ENCODE results near the gene CDK17.

The CDK17 gene

GRCh38 chr12:96302687-96303310 lies 97.4 kb downstream of the CDK17 start:
- Histone ChIP-seq H3K79me2 (ENCODE audit: control insufficient read depth, insufficient read depth, low read length, unreplicated experiment) (peaks cover 46% of the 10 kb centered on the region), H3K4me3 (ENCODE audit: low read depth, low read length) (no peak overlapping the region), H3K36me3 (ENCODE audit: insufficient read depth, low read length) (peaks cover 11% of the 10 kb centered on the region), H3K27me3 (ENCODE audit: insufficient read depth, low read length) (no peaks in the 10 kb centered on the region), H3K4me1 (ENCODE audit: control insufficient read depth, insufficient read depth, low read length, unreplicated experiment) (peaks cover 4% of the 10 kb centered on the region), H3K27ac (ENCODE audit: low read depth, low read length) (no peak overlapping the region), H2AFZ (ENCODE audit: low read length, unreplicated experiment) (no peak overlapping the region)

- H2AFZ ChIP-seq (ENCODE audit: low read length, unreplicated experiment), result no peak overlapping the region
- peaks cover 42% of the 10 kb centered on the region for H3K79me2 ChIP-seq (ENCODE audit: control insufficient read depth, insufficient read depth, low read length, unreplicated experiment)
- H3K36me3 ChIP-seq (ENCODE audit: insufficient read depth, low read length), result peaks cover 21% of the 10 kb centered on the region
- peaks cover 4% of the 10 kb centered on the region for H3K4me1 ChIP-seq (ENCODE audit: control insufficient read depth, insufficient read depth, low read length, unreplicated experiment)
- no peak overlapping the region for H3K4me3 ChIP-seq (ENCODE audit: low read depth, low read length)
- H3K27me3 ChIP-seq (ENCODE audit: insufficient read depth, low read length), result no peaks in the 10 kb centered on the region
- H3K27ac ChIP-seq (ENCODE audit: low read depth, low read length), result no peak overlapping the region
Measured at GRCh38 chr12:96301732-96302131, 98.5 kb downstream of the CDK17 start.

GRCh38 chr12:96300064-96300463 lies 100.2 kb downstream of the CDK17 start:
- peaks cover 10% of the 10 kb centered on the region for H3K4me1 ChIP-seq (ENCODE audit: control insufficient read depth, insufficient read depth, low read length, unreplicated experiment)
- no peak overlapping the region for H2AFZ ChIP-seq (ENCODE audit: low read length, unreplicated experiment)
- H3K36me3 ChIP-seq (ENCODE audit: insufficient read depth, low read length), result peaks cover 19% of the 10 kb centered on the region
- H3K27ac ChIP-seq (ENCODE audit: low read depth, low read length), result no peak overlapping the region
- no peaks in the 10 kb centered on the region for H3K27me3 ChIP-seq (ENCODE audit: insufficient read depth, low read length)
- peaks cover 33% of the 10 kb centered on the region for H3K79me2 ChIP-seq (ENCODE audit: control insufficient read depth, insufficient read depth, low read length, unreplicated experiment)
- no peak overlapping the region for H3K4me3 ChIP-seq (ENCODE audit: low read depth, low read length)

- no peaks in the 10 kb centered on the region for H3K27me3 ChIP-seq (ENCODE audit: insufficient read depth, low read length)
- H3K79me2 ChIP-seq (ENCODE audit: control insufficient read depth, insufficient read depth, low read length, unreplicated experiment), result peaks cover 17% of the 10 kb centered on the region
- H3K4me3 ChIP-seq (ENCODE audit: low read depth, low read length), result no peak overlapping the region
- H3K27ac ChIP-seq (ENCODE audit: low read depth, low read length), result no peak overlapping the region
- H3K4me1 ChIP-seq (ENCODE audit: control insufficient read depth, insufficient read depth, low read length, unreplicated experiment), result peaks cover 9% of the 10 kb centered on the region
- peaks cover 32% of the 10 kb centered on the region for H3K36me3 ChIP-seq (ENCODE audit: insufficient read depth, low read length)
- no peak overlapping the region for H2AFZ ChIP-seq (ENCODE audit: low read length, unreplicated experiment)
Measured at GRCh38 chr12:96297504-96297903, 102.7 kb downstream of the CDK17 start.

- Histone ChIP-seq H3K79me2 (ENCODE audit: control insufficient read depth, insufficient read depth, low read length, unreplicated experiment) (peaks cover 6% of the 10 kb centered on the region), H2AFZ (ENCODE audit: low read length, unreplicated experiment) (no peak overlapping the region), H3K4me1 (ENCODE audit: control insufficient read depth, insufficient read depth, low read length, unreplicated experiment) (peaks cover 9% of the 10 kb centered on the region), H3K27ac (ENCODE audit: low read depth, low read length) (peak overlapping the region; percentile 15; the same call in 1 of the 2 replicates), H3K36me3 (ENCODE audit: insufficient read depth, low read length) (peaks cover 33% of the 10 kb centered on the region), H3K4me3 (ENCODE audit: low read depth, low read length) (no peak overlapping the region), H3K27me3 (ENCODE audit: insufficient read depth, low read length) (no peaks in the 10 kb centered on the region)
Measured at GRCh38 chr12:96295532-96296160, 104.6 kb downstream of the CDK17 start.

- H2AFZ ChIP-seq (ENCODE audit: low read length, unreplicated experiment), result no peak overlapping the region
- no peak overlapping the region for H3K27ac ChIP-seq (ENCODE audit: low read depth, low read length)
- H3K4me1 ChIP-seq (ENCODE audit: control insufficient read depth, insufficient read depth, low read length, unreplicated experiment), result peaks cover 9% of the 10 kb centered on the region
- H3K27me3 ChIP-seq (ENCODE audit: insufficient read depth, low read length), result no peaks in the 10 kb centered on the region
- H3K79me2 ChIP-seq (ENCODE audit: control insufficient read depth, insufficient read depth, low read length, unreplicated experiment), result peaks cover 6% of the 10 kb centered on the region
- no peak overlapping the region for H3K4me3 ChIP-seq (ENCODE audit: low read depth, low read length)
- peaks cover 33% of the 10 kb centered on the region for H3K36me3 ChIP-seq (ENCODE audit: insufficient read depth, low read length)
Measured at GRCh38 chr12:96294831-96295230, 105.4 kb downstream of the CDK17 start.

GRCh38 chr12:96293093-96293492 lies 107.1 kb downstream of the CDK17 start:
- Histone ChIP-seq H3K36me3 (ENCODE audit: insufficient read depth, low read length) (peaks cover 39% of the 10 kb centered on the region), H3K27me3 (ENCODE audit: insufficient read depth, low read length) (no peaks in the 10 kb centered on the region), H2AFZ (ENCODE audit: low read length, unreplicated experiment) (no peak overlapping the region), H3K4me1 (ENCODE audit: control insufficient read depth, insufficient read depth, low read length, unreplicated experiment) (peaks cover 9% of the 10 kb centered on the region), H3K27ac (ENCODE audit: low read depth, low read length) (no peak overlapping the region), H3K4me3 (ENCODE audit: low read depth, low read length) (no peak overlapping the region), H3K79me2 (ENCODE audit: control insufficient read depth, insufficient read depth, low read length, unreplicated experiment) (peaks cover 11% of the 10 kb centered on the region)

GRCh38 chr12:96289067-96289466 lies 111.2 kb downstream of the CDK17 start:
- Histone ChIP-seq H3K4me1 (ENCODE audit: control insufficient read depth, insufficient read depth, low read length, unreplicated experiment) (no peaks in the 10 kb centered on the region), H3K4me3 (ENCODE audit: low read depth, low read length) (no peak overlapping the region), H2AFZ (ENCODE audit: low read length, unreplicated experiment) (no peak overlapping the region), H3K79me2 (ENCODE audit: control insufficient read depth, insufficient read depth, low read length, unreplicated experiment) (peaks cover 5% of the 10 kb centered on the region), H3K27ac (ENCODE audit: low read depth, low read length) (no peak overlapping the region), H3K36me3 (ENCODE audit: insufficient read depth, low read length) (peaks cover 49% of the 10 kb centered on the region), H3K27me3 (ENCODE audit: insufficient read depth, low read length) (no peaks in the 10 kb centered on the region)

- Histone ChIP-seq H3K79me2 (ENCODE audit: control insufficient read depth, insufficient read depth, low read length, unreplicated experiment) (peaks cover 5% of the 10 kb centered on the region), H3K27me3 (ENCODE audit: insufficient read depth, low read length) (no peaks in the 10 kb centered on the region), H3K4me1 (ENCODE audit: control insufficient read depth, insufficient read depth, low read length, unreplicated experiment) (no peaks in the 10 kb centered on the region), H2AFZ (ENCODE audit: low read length, unreplicated experiment) (no peak overlapping the region), H3K4me3 (ENCODE audit: low read depth, low read length) (no peak overlapping the region), H3K27ac (ENCODE audit: low read depth, low read length) (peak overlapping the region; percentile 33; the same call in 1 of the 2 replicates), H3K36me3 (ENCODE audit: insufficient read depth, low read length) (peaks cover 49% of the 10 kb centered on the region)
Measured at GRCh38 chr12:96285158-96285557, 115.1 kb downstream of the CDK17 start.

GRCh38 chr12:96274331-96274730 lies 125.9 kb downstream of the CDK17 start:
- peak overlapping the region; percentile 38 for H3K27ac ChIP-seq (ENCODE audit: low read depth, low read length)
- H3K79me2 ChIP-seq (ENCODE audit: control insufficient read depth, insufficient read depth, low read length, unreplicated experiment), result peaks cover 20% of the 10 kb centered on the region
- no peak overlapping the region for H3K4me3 ChIP-seq (ENCODE audit: low read depth, low read length)
- no peak overlapping the region for H2AFZ ChIP-seq (ENCODE audit: low read length, unreplicated experiment)
- H3K4me1 ChIP-seq (ENCODE audit: control insufficient read depth, insufficient read depth, low read length, unreplicated experiment), result peaks cover 32% of the 10 kb centered on the region
- H3K27me3 ChIP-seq (ENCODE audit: insufficient read depth, low read length), result no peaks in the 10 kb centered on the region
- peaks cover 25% of the 10 kb centered on the region for H3K36me3 ChIP-seq (ENCODE audit: insufficient read depth, low read length)
